Peyer's patch (tissue), 4 donors: ENCODE results near the gene SLC46A3.

Experiments used
- CTCF ChIP-seq, 6 experiments: fragments of 450-650 bp in 4 of 6; fragments of 200-600 bp in 2 of 6; sonication (generic) in 1 of 6; IDR thresholded peaks; one replicate each; pipeline ENCODE4 v1.5.1; 2017 to 2019; ENCODE audit warnings: antibody characterized with exemption in 6 of 6, mild to moderate bottlenecking in 3 of 6, moderate library complexity in 1 of 6
- POLR2A ChIP-seq, 2 donors: fragments of 450-650 bp; IDR thresholded peaks; one replicate each; pipeline ENCODE4 v1.5.1; 2017; ENCODE audit warnings: antibody characterized with exemption in 2 of 2, mild to moderate bottlenecking in 2 of 2, moderate library complexity in 2 of 2

- TF ChIP-seq CTCF (IDR thresholded peaks at IDR 0.05) (no peak), POLR2A (IDR thresholded peaks at IDR 0.05) (no peak)
These were observed 12.0 kb upstream of the SLC46A3 start for GRCh38 chr13:28730762-28731161.
